Measurements from ENCODE around the gene EXOC3L2. TPM values are rescaled to one million over a fixed set of nuclear protein-coding genes. Genes with fewer than 3 reads are reported as not detected.

EXOC3L2 gene
- total RNA-seq, 1 experiment from 2014 or later = not detected

GRCh38 chr19:45195764-45196163 is 49.4 kb downstream of the EXOC3L2 start:
- H3K4me2 ChIP-seq (ENCODE audit: low read length) = no peak overlapping the region
- H3K9ac ChIP-seq (ENCODE audit: low read length) = no peak overlapping the region
- no peak overlapping the region for H3K27ac ChIP-seq (ENCODE audit: low read depth, low read length)
- no peaks in the 10 kb centered on the region for H3K36me3 ChIP-seq (ENCODE audit: control insufficient read depth in 1 of 2, insufficient read depth in 2 of 2, low read length in 2 of 2)
- H3K9me2 ChIP-seq (ENCODE audit: insufficient read depth) = no peaks in the 10 kb centered on the region
- ChIA-PET RAD21 (ENCODE audit: low non-redundant PET in 1 of 2, low total read pairs in 2 of 2, uncharacterized antibody in 2 of 2, unreplicated experiment in 2 of 2) (no interaction called here), CTCF (no interaction called here), POLR2A (no interaction called here)
- H3K79me2 ChIP-seq (ENCODE audit: insufficient read depth, low read length) = no peaks in the 10 kb centered on the region
- intact Hi-C loops (cut with micrococcal nuclease) = no loop called here
- H3K4me1 ChIP-seq (ENCODE audit: control insufficient read depth in 1 of 2, insufficient read depth in 2 of 2, low read length in 2 of 2) = no peaks in the 10 kb centered on the region; a peak in 1 of 4 replicates
- DNase-seq (ENCODE audit: low read depth, low spot score) (no peak), ATAC-seq (no peak)
- BruUV-seq (replicated peaks) = no TSS peak
- no peaks in the 10 kb centered on the region for H4K20me1 ChIP-seq (ENCODE audit: insufficient read depth)
- H3K4me3 ChIP-seq (replicated peaks in 1 of 2; ENCODE audit: low read depth in 1 of 2, low read length in 2 of 2) = no peak overlapping the region
- H3K9me3 ChIP-seq (ENCODE audit: control insufficient read depth in 1 of 2, insufficient read depth in 1 of 2, low read depth in 1 of 2, low read length in 2 of 2) = no peaks in the 10 kb centered on the region
- no peak overlapping the region for H2AFZ ChIP-seq (ENCODE audit: low read depth, low read length, poor library complexity, severe bottlenecking)
- no peak for TF ChIP-seq ZBTB33 (IDR thresholded peaks at IDR 0.05; ENCODE audit: extremely low read depth, insufficient replicate concordance, low read length)
- TF ChIP-seq ELF1 (IDR thresholded peaks at IDR 0.05; ENCODE audit: borderline replicate concordance, low read depth) = no peak
- TF ChIP-seq EZH2phosphoT487 (IDR thresholded peaks at IDR 0.05; ENCODE audit: borderline replicate concordance) = no peak
- no peak for TF ChIP-seq ZNF274 (IDR thresholded peaks at IDR 0.05; ENCODE audit: low read depth, low read length)
- TF ChIP-seq TCF7L2 (IDR thresholded peaks at IDR 0.05; ENCODE audit: borderline replicate concordance, extremely low read depth, insufficient read depth, insufficient read length) = no peak
- no peak for TF ChIP-seq CBX3 (IDR thresholded peaks at IDR 0.05; ENCODE audit: low read depth)
- TF ChIP-seq JUND (IDR thresholded peaks at IDR 0.05) = no peak
- no peak for TF ChIP-seq EZH2 (IDR thresholded peaks at IDR 0.05)
- no peak for TF ChIP-seq CEBPB (IDR thresholded peaks at IDR 0.05; ENCODE audit: low read depth)
- TF ChIP-seq POLR2AphosphoS5 (IDR thresholded peaks at IDR 0.05; ENCODE audit: low read depth, low read length) = no peak
- no peak for TF ChIP-seq SIN3A (IDR thresholded peaks at IDR 0.05; ENCODE audit: low read depth)
- no peak for TF ChIP-seq POLR2A (IDR thresholded peaks at IDR 0.05; ENCODE audit: borderline replicate concordance, extremely low read depth, insufficient read depth, insufficient read length)
- no peak for TF ChIP-seq YY1 (IDR thresholded peaks at IDR 0.05; ENCODE audit: extremely low read depth, insufficient replicate concordance, low read depth, low read length)
- TF ChIP-seq ATF3 (IDR thresholded peaks at IDR 0.05) = no peak
- TF ChIP-seq SP1 (IDR thresholded peaks at IDR 0.05; ENCODE audit: low read depth) = no peak
- H3K27me3 ChIP-seq (ENCODE audit: insufficient read depth, low read length) = no peaks in the 10 kb centered on the region

Measured in HCT116 (cell line).